MV-4-11 (cell line): ENCODE results near the gene TIMP4.

ENCODE experiments used
- DNase-seq: peaks from one replicate; lab custom pipeline; 2025; lab: John Stamatoyannopoulos, UW

Gene TIMP4

DNA sequence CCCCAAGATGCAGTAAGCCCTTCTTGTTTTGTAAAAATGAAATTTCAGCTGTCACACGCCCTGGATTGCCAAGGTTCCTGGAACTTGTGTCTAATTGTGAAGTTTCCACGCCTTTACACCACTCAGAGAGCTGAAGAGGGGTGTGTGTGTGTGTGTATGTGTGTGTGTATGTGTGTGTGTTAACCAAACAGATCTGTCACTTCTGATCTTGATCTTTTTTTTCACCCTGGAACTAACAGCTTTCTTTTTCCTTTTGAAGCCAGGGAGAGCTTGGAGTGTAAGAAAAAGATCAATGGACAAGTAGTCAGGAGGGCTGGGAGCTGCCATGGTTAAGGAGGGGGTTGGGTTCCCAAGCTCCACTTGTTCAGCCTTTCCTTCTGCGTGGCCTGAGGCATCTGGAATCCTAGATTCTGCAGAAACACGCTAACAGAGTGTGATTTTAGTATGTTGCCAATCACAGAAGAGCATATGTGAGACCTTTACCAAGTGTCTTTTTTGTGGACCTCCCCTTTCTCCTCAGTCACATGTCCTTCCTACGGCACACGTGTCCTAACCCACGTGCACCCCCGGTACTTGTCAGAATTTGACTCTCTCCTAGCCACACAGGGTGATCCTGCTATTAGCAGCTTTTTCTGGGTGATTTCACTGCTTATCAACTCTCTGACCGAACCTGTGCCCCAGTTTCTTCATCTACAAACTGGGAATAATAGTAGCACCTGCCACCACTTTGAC lies 11.5 kb downstream of the TIMP4 start:
- no peak for DNase-seq

DNA sequence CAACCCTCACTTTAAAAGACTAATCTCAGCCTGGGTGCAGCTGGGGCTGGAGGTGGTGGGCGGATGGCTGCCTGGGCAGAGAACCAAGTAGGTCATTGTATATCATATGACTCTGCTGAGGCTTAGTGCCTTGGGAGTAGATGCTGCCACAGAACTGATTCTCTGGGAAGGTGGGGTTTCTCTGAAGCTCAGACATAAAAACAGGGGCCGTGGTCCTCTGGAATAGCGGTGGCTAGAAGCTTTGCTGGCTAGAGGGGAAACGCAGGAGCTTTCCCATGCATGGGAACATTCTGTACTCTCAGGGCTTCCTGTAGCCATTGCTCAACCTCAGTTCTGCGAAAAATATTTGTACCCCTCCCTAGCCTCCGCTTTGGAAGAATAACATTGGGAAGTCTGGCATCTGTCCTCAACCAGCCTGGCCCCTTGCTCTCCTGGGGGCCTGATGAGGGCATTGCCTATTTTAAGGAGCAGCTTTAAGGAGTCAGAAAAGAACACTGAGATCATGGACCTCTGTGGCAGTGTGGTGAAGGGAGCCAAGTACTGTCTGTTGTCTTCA lies 14.7 kb downstream of the TIMP4 start:
- no peak for DNase-seq

DNA sequence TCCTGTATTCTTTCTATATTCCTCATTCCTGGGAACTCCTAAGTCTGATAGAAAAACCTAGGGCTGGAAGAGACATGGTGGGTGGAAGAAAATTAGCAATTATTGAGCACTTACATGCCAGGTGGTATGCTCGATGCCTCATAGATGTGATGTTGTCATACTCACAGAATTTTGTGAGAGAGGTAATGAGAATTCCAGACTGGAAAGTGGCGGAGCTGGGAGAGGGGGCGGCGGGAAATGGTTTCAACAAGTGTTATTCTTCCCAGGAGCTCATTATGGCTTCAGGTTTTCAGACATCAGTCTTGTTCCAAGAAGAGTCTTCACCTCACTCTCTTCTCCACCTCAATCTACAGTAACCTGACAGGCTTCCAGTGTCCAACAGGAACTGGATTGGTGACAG lies 16.2 kb downstream of the TIMP4 start:
- DNase-seq = no peak

DNA sequence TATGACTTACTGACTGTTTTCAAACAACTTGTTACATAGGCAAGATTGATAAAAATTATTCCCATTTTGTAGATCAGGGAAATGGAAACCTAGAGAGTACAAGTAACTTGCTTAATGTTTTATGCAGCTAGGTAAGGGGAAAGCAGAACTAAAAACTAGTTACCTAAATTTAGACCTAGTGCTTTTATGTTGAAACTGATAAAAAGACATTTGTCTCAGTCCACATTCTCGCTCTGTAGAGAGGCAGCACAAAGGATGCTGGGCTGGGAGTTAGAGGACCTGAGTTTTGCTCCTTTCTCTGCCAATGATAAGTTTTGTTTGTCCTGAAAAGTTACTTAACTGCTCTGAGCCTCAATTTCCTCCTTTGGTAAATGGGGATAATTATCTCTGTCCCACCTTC lies 17.4 kb downstream of the TIMP4 start:
- no peak for DNase-seq

DNA sequence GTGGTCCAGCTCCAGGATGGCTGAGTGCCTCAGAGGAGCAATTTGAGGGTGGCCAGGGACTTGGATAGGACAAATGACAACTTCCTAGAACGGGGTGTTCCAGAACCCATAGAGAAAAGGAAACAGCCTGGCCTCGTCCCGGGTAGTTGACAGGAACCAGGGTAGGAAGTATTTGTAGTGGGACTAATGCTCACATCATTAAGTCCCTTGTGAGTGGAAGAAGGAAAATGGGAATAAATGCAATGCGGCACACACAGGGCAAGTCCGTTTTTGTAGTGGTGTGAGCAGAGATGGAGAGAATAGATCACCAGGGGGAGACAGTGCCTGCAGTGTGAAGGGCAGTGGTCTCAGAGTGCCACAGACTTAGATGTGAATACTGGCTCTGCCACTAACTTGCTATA lies 19.6 kb downstream of the TIMP4 start:
- DNase-seq = peak; percentile 41

DNA sequence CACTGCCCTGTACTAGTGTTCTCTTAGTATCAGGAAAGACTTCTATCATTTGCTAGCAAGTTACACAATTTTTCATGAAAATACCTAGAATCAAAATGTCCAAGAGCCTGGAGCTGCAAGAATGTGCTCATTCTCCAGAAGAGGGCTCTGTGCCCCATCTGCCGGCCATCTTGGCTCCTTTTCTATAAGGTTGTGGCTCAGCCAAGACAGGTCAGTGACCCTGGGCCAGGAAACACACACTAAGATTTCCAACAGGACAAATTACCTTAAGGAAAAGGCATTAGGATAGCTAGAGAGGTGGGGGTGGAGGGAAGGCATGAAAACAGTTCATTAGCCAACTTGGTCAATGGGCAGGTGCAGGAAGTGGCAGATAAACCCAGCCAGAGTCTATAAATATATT lies 20.7 kb downstream of the TIMP4 start:
- peak; percentile 35 for DNase-seq

DNA sequence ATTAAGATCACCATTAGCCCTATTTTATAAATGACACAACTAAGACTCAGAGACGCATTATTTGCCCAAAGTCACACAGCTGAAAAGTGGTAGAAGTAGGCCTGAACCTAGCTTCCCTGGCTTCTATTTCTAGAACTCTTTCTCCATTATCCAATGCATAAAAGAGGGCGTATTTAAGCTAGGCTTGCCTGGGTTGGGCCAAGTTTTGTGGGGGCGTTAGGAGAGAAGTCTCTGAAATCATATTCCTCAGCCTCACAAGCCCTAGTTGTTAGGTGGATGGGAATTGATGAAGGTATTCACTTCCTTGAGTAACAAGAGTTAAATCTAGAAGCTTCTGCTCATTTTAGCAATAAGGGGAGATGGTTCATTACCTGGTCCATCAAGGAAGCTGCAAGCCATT lies 22.3 kb downstream of the TIMP4 start:
- no peak for DNase-seq

DNA sequence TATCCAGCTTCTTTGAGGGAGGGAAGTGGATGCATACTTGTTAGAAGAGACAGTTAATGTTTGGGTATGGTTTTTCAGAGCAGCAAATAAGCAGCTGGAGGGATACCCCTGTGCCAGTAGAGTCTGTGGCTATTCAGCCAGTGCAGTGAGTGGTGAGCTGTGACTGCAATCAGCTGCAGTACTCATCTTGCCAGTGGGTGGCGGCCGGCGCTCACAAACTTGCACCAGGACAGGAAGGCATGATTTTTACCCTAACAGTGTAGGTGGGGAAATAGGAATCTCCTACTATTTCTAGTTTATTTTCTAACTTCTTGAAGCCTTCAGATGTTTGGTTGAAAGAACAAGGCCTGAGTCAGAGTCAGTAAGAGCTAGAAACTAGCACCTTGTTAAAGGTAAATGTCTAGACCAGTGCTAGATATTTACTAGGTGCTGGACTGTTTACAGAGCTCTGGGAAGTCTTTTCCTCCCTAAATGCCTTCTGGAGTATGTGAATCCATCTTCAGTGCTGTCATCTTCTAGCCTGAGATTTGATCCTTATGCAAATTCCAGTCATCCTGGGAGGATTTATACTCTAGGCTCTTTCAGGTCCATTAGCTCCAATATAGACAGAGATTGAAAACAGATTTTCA lies 23.6 kb downstream of the TIMP4 start:
- peak; percentile 52 for DNase-seq

DNA sequence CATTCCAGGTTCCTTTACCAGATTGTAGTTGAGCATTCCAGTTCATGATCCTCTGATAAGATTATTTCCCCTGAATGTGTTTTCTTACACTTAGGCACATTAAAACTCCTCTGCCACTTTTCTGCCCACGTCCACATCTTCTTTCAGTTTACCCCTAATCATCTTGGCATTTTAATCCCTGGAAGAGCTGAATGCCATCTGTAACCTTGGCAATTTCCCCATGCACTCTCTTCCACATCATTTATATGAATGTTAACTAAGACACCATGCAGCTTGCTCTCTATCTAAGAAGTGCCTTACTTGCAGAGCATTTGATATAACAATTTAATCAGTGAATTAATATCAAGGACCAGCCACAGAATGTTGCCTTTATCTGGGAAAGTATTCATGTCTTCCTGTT lies 25.8 kb downstream of the TIMP4 start:
- DNase-seq = no peak

DNA sequence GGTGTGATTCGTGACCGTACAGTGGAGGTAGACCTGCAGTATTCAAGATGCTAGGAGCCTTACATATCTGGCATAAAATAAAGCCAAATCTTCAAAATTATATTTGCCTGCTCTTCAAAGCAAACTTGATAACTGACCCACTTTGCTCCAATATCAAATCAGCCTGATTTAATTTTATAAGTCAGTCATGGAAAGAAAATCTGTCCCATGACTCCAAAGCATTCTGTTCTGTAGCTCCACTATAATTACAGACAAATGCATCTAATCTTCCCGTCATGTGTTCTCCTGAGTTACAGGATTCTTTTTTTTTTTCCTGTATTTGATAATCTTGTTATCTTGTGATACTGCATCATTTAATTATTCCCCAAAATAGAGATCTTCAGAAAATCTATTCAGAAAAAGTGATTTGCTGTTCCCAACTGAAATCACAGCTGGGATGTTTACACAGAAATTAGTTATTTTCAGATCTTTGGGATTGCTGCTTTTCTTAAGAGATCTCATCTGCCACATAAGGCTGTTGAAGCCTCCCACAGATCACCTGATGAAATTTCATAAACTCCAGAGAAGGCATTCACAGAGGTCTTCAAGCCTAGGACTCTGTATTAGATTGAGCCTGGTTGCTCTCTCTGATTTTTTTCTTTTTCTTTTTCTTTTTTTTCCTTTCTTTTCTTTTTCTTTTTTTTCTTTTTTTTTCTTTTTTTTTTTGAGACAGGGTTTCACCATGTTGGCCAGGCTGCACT lies 27.2 kb downstream of the TIMP4 start:
- no peak for DNase-seq

DNA sequence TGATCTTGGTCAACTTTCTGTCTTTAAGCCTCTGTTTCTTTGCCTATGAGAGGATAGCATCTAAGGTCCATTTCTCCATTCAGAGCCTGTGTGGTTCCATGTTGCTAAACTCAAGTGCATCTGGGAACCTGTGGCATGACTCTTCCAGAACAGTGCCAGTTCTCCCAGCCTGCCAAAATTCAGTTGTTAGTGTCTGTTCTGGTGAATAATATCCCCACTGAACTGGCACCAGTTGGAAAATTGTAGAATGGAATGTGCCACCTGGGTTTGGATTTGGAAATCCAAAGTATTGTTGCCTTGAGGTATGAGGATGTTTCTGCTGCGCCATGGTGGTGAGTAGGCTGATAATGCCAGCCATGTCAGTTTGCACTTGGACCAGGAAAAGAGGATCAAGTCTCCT lies 31.3 kb downstream of the TIMP4 start:
- no peak for DNase-seq

DNA sequence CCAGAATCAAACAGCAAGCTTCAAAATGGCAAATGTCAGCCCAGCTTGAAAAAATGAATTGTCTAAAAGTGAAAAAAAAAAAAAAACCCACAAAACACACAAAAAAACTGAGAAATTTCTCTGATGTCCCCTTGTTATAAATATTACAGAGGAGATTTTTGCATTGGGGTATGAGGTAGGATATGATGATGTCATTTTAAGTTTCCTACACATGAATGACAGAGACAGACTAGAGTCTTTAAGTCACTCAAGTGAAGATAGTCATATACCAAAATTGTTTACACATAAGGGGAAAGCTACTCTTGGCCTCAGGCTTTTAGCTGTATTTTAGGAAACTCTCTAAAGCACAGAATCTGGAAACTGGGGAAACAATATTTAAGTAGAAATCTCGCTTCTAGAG lies 32.9 kb downstream of the TIMP4 start:
- no peak for DNase-seq

DNA sequence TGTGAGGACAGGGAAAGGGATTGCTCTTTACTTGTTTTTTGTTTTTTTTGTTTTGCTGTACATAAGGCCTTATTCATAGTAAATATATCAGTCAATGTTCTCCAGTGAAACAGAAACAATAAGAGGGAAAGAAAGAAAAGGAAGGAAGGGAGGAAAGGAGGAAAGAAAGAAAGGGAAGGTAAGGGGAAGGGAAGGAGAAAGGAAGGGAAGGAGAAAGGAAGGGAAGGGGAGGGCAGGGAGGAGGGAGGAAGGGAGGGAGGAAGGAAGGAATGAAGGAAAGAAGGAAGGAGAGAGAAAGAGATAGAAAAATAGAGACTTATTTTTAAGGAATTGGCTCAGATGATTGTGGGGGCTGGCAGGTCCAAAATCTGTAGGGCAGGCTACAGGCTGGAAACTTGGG lies 37.2 kb downstream of the TIMP4 start:
- no peak for DNase-seq

DNA sequence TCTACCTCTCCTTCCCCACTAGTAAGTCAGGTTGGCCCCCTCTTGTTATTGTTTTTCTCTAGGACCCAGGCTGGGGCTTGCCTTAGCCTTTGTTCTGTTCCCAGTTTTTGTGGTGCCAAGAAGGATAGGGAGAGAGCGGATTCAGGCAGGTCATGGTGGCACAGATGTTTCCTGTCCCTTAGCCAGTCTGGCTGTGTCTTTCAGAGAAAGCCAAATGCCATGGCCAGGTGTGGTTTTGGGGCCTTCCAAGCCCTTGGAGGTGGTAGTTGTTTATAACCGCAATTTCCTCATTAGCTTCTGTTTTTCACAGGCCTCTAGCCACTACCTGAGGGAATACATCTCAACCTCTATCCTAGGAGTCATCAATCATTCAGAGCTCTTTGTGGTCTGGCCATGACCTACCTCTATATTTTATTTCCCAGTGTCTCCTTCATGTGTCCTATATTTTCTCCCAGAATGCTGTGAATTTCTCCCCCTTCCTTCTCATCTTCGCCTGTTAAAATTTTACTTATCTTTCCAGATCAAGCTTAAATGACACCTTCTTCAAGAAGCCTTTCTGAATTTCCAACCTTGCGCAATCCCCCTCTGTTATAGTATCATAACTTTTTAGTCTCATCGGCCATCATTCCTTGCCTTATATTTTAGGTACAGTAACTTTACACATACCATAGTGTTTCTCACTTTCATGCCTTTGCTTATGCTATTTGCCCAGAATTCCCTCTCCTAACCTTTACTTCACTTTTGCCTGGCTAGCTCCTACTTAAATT lies 38.2 kb downstream of the TIMP4 start:
- no peak for DNase-seq

DNA sequence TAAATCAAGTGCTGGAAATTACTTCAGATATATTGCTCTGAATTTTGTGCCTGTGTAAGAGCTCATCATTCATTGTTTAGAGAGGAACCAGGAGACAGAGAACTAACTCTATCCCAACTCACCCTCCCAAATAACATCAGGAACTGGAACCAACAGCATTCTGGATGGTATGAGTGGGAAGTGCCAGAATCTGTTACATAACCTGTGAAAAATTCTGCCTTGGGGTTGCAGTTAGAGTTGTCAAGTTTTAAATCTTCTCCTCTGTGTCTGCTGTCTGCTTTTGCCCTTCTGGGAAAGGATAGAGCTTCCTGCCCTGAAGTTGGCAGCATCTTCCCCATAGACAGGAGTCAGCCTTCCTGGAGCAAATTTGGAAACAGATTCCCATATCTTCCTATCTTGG lies 41.2 kb downstream of the TIMP4 start:
- DNase-seq = no peak

DNA sequence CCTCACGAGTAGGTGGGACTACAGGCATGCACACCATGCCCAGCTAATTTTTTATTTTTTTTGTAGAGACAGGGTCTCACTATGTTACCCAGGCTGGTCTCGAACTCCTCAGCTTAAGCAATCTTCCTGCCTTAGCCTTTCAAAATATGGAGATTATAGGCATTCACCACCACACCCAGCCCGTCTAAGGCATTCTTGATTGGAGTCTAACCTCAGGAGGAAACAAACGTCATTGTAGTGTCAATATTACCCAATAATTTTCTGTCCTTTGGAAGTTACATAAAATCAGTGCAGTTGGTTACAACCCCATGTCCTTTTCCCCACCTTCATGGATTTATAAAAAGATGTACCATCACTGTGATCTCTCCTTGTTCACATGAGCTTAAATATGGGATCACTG lies 41.8 kb downstream of the TIMP4 start:
- DNase-seq = no peak

DNA sequence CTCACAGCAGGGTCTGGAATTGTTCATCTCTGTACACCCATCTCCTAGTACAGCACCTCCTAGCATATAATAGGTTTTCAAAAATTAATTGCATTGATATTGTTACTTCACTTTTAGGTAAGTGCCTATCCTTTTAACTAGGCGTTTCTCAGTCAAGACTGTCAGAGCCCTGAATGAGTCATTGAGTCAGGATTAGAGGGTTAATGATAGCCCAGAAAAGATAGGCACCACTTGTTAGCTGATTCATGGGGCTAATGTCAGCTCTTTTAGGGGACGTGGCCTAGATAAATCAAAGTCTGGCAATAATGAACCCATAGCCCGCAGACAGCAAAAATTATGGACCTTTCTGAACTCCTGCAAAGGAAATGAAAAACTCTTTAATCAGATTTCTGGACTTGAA lies 42.9 kb downstream of the TIMP4 start:
- no peak for DNase-seq

DNA sequence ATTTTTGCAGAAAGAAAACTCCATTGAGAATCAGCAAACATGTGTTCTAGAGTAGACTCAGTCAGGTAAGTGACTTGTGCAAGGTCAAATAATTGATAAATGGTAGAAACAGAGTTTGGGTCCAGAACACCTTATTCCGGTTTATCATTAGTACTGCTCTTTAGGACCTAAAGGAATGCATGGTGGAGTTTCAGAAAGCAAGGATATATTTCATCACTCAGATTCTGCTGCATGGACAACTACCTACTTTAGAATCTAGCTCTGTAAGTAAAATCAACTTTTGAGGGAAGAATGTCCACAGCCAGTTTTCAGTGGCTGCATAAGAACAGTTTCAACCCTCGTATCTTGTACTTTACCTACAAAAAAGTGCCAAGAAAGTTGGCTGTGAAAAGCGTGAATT lies 43.6 kb downstream of the TIMP4 start:
- no peak for DNase-seq

DNA sequence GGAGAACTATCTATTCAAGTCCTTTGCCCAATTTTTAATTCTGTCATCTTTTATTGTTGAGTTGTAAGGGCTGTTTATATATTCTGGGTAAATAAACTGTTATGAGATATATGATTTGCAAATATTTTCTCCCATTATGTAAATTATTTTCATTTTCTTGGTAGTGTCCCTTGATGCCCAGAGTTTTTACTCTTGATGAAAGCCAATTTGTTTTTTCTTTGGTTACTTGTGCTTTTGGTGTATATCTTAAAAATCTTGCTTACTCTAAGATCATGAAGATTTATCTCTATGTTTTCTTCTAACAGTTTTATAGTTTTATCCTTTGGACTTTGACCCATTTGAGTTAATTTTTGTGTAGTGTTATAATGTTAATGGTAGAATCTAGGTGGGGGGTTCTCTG lies 44.5 kb downstream of the TIMP4 start:
- DNase-seq = no peak

DNA sequence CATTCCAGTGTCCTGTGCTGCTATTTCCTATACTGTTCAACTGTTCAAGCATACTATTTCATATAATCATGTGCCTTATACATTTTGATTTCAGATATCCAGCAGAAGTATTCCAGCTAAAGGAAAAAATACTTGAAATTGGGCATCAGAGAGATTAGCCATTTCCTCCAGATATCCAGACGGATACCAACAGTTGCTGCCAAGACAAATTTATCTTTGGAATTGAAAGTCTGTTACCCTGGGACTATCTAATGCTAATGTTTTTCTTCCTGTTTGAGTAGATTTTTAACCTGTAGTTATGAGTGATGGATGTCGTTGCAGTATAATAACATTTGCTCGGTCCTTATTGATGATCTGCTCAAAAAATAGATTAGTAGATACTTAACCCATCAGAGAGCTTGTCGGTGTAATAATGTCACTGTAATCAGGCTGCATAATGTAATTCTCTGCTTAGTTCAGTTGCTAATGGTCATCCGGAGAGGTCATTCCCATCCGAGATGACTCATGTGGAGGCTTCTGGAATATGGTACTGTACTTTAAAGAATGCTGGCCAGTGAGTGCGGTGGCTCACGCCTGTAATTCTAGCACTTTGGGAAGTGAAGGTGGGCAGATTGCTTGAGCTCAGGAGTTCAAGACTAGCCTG lies 51.5 kb downstream of the TIMP4 start:
- no peak for DNase-seq
